VCaP (cell line): ENCODE results near the gene PDZK1IP1.

ENCODE experiments used
- H3K27ac ChIP-seq: fragments of 450-650 bp; 2 replicates; pipeline ENCODE4 v1.5.1; 2017
- TF ChIP-seq, protein P1 (sequence below): fragments of 450-650 bp; conservative IDR thresholded peaks from 2 replicates; pipeline ENCODE4 v1.5.1; 2017; ENCODE audit warnings: mild to moderate bottlenecking, moderate library complexity

Gene PDZK1IP1, protein sequence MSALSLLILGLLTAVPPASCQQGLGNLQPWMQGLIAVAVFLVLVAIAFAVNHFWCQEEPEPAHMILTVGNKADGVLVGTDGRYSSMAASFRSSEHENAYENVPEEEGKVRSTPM

DNA sequence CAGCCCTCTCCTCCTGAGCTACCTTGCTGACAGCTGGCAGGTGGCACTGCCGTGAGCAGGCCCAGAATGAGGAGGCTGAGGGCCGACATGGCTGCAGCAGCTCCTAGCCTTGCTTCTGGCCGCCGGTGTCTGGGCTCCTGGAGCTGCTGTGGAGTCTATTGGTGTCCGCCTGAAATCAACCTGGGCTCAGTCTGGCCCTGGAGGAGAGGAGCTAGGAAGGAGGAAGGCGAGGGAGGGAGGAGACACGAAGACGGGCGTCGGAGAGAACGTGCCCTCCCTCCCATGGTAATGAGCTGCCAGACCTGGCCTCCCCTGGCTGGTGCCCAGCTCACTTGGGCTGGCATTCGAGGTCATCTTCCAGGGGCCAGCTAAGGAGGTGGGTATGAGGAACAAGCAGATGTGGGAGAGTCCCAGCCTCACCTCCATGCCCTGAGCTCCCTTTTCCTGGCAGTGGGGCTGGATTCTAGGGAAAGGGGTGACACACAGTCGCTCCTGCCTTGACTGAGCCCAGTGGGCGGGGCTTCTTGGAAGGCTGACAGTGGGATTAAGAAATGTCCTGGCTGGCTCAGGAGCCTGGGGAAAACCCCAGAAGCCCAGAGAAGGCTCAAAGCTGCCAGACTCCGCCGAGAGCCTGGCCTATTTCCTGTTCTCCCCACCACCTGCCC, at the start of gene PDZK1IP1:
Gene PDZK1IP1, minus strand, starts transcription at position 193 of the 665 bp plus-strand sequence. Its CDS starts 104 bp downstream, at position 89.
- TF ChIP-seq, protein P1, sequence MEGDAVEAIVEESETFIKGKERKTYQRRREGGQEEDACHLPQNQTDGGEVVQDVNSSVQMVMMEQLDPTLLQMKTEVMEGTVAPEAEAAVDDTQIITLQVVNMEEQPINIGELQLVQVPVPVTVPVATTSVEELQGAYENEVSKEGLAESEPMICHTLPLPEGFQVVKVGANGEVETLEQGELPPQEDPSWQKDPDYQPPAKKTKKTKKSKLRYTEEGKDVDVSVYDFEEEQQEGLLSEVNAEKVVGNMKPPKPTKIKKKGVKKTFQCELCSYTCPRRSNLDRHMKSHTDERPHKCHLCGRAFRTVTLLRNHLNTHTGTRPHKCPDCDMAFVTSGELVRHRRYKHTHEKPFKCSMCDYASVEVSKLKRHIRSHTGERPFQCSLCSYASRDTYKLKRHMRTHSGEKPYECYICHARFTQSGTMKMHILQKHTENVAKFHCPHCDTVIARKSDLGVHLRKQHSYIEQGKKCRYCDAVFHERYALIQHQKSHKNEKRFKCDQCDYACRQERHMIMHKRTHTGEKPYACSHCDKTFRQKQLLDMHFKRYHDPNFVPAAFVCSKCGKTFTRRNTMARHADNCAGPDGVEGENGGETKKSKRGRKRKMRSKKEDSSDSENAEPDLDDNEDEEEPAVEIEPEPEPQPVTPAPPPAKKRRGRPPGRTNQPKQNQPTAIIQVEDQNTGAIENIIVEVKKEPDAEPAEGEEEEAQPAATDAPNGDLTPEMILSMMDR, result no peak
- H3K27ac ChIP-seq, result no peak within 1 kb of the TSS

DNA sequence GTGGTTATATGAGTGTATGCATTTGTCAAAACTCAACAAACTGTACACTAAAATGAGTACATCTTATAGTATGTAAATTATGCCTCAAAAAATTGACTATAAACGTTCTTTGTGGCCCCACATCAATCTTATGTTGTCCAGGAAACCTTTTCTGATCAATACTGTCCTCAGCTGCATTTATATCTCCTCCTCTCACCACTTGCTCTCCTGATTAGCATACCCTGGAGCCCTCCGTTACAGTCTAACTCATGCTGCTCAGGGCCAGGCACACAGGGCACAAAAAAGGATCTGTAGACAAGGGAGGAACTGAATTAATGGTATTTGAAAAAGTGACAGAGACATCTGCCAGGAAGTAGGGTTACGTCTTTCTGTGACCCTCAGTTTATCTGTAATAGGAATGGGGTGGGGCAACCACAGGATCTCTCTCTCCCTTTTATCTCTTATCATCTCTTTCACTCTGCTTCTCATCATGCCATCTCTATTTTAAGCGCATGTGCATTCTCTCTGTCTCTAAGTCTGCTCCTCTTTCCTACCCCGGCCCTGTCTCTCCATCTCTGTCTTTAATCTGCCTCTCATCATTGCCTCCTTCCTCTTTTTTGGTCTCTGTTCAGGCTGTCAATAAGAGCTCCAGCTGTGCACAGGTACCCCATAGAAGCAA, 49.2 kb upstream of the PDZK1IP1 start:
- TF ChIP-seq, protein P1, result no peak
- no peak overlapping the region for H3K27ac ChIP-seq

DNA sequence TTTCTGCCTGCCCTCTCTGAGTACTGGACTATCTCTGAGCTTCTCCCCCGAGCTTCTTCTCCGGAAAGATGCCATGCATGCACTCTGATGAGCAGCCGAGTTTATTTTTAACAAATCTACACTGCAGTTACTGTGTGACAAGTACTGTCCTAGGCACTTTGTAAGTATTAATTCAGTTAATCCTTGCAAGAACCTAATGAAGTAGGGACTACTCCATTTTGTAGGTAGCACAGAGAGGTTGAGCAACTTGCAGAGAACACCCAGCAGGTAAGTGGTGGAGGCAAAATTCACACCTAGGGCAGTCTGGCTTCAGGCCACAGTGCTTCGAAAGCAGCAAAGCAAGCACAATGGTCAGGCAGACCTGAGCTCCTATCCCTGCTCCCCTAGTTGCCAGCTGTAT, 46.0 kb upstream of the PDZK1IP1 start:
- TF ChIP-seq, protein P1, result no peak
- no peak overlapping the region for H3K27ac ChIP-seq

DNA sequence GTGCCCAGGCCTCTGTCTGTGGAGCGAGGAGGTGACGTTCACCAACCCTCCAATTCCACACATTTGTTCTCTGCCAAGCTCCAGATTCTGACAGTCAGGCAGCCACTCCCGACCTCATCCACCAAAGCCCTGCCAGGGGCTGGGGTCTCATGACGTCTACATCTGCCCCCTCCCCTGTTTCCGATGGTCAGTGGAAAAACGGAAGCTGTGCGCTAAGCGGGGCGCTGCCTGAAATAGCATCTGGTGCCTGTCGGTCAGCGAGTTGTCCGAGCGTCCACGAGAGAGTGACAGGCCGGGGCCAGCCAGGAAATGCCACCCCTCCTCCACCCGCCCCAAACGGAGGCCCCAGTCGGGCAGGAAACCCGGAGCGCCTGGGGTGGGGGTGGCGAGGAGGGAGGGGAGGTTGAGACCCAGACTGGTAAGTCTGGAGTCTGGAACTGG, 45.4 kb upstream of the PDZK1IP1 start:
- H3K27ac ChIP-seq, result no peak overlapping the region
- TF ChIP-seq, protein P1, result no peak

DNA sequence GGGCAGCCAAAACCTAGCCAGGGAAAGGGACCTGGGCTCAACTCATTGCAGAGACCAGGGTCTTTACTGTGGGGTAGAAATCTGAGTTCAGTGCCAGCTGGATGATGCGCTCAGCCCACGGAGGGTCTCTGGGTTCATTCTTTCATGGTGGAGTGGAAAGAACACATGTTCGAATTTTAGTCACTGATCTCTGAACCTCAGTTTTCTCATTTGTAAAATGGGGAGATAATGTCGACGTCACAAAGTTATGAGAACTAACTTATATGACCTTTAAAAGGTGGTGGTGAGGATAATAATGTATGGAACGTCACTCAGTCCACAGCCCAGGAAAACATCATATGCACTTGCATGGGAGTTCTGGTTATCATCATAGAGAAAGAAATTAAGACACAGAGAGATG, 43.4 kb upstream of the PDZK1IP1 start:
- TF ChIP-seq, protein P1, result no peak
- H3K27ac ChIP-seq, result no peak overlapping the region

DNA sequence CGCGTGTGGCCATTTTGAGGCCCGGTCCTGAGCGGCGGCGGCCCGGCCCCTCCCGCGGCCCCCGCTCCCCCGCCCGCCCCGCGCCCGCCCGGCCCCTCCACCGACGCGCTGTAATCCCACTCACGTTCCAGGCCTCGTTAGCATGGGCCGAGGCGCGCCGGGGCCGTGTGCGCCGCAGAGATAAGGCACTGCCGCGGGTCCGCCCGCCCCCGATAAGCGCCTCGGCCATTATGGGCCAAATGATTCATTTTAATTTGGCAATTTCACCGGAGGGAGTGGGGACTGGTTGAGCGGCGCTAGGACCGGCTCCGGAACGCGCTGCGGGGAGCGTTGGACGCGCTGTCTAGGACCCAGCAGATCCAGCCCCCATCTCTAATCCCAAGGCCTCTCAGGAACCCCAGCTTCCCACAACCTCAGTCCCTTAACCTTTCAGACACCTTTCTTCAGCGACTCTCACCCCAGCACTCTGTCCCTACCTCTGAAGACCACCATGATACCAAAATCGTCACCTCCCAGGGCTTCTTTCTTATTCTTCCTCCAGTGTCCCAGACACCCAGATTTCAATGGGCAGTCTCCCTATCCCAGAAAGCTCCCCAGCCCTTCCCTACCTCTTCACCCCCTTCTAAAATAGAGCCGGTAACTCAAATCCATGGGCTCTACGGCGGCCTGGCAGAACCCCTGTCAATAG, 42.5 kb upstream of the PDZK1IP1 start, which contains the start of gene TAL1:
Gene TAL1, minus strand, starts transcription at position 39 of the 688 bp plus-strand sequence. CDS start 6,337 bp downstream, outside the sequence.
- TF ChIP-seq, protein P1, result no peak
- no peak within 1 kb of the TSS for H3K27ac ChIP-seq
